GM19351 (cell line): ENCODE measurements around the gene RPUSD3.

Experiments used
- ATAC-seq: cut with Tn5 transposase; IDR thresholded peaks from one replicate; pipeline ENCODE4 v1.9.1; 2021; ENCODE audit warnings: mild to moderate bottlenecking, moderate library complexity; ENCODE audit not compliant: unreplicated experiment

The RPUSD3 gene

DNA sequence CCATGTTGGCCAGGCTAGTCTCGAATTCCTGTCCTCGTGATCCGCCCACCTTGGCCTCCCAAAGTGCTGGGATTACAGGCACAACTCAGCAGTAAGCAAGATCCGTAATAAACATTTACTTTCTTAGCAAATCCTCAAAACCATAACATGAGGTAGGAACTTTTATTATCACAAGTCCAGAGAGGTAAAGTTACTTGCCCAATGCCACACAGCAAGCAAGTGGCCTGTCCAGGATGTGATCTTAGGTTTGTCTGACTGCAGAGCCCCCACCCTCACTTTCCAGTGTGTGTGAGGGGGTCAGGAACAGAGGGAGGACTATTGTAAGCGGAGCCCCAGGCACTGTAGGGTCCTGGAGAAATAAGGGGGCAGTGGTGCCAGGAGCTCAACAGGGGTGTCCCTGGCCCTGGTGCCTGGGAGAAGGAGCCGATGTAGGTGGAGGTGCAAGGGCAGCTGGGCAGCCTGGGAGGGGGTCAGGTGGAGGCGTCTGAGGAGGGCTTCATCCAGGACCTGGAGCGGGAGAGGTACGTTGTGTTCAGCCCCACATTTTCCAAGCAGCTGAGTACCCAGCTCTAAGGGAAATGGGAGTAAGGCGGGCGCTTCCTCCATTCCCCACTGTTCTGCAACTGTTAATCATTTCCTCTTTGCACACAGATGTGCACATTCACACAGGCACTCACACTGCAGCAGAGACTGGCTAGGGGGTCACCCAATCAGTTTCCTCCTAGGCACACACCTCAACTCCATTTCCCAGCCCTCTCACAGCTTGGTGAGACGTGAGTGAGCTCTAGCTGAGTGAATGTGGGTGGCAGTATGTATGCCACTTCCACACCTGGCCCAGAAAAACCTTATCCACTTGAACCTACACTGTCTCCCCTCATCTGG, 5.9 kb downstream of the RPUSD3 start:
- ATAC-seq = no peak

DNA sequence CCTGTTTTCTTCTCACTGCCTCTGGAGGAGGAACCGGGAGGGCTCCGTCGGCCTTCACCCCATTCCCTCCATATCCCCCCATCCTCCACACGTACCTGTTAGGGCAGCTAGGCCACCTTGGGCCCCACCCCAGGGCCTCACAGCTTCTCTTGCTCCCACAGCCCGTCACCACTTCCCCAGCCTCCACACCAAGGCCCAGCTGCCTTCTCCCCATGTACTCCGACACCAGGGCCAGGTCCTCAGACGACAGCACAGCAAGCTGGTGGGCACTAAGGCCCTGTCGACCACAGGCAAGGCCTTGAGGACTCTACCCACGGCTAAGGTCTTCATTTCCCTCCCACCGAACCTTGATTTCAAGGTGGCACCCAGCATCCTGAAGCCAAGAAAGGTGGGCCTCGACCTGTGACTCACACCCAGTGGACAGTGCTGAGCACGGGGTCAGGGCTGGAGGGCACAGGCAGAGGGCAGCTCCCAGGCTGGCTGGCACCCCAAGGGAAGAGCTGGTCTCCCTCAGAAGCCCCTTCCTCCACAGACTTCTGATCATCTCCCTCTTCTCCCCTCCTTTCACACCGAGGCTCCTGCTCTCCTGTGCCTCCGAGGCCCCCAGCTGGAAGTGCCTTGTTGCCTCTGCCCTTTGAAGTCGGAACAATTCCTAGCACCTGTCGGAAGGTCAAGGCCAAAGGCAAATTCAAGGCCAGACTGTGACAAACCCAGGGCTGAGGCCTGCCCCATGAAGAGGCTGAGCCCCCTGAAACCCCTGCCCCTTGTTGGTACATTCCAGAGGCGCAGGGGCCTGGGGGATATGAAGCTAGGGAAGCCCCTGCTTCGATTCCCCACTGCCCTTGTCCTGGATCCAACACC, 9.1 kb downstream of the RPUSD3 start:
- no peak for ATAC-seq

DNA sequence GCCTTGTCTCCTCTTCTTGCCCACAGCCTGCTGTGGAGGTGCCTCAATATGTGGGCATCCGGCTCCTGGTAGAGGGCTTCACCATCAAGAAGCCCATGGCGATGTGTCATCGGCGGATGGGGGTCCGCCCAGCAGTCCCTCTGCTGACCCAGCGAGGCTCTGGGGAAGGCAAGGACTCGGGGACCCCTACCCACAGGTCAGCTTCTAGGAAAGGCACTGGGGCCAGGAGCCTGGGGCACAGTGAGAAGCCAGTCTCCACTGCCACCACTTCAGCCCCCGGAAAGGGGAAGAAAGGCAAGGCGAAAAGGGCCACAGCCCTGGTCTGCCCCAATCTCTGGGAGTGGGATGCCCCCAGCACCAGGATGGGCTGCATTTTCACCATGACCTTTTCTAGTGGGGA, 10.7 kb downstream of the RPUSD3 start:
- no peak for ATAC-seq

DNA sequence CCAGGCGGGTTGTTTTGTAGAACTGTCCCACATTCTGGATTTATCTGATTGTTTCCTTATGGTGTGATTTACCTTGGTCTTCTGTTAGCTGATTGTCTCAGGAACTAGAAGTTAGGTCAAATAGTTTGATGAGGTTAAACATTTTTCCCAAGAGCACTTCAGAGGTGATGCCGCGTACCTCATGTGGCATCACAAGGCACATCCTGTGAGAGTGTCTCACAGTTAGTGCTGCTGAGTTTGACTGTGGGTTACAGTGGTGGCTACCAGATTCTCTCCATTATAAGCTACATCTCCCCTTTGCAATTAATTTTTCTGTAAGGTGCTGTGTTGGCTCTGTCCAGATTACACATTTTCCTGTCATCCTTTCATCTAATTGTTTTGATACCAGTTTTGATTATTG, 12.6 kb downstream of the RPUSD3 start:
- no peak for ATAC-seq

DNA sequence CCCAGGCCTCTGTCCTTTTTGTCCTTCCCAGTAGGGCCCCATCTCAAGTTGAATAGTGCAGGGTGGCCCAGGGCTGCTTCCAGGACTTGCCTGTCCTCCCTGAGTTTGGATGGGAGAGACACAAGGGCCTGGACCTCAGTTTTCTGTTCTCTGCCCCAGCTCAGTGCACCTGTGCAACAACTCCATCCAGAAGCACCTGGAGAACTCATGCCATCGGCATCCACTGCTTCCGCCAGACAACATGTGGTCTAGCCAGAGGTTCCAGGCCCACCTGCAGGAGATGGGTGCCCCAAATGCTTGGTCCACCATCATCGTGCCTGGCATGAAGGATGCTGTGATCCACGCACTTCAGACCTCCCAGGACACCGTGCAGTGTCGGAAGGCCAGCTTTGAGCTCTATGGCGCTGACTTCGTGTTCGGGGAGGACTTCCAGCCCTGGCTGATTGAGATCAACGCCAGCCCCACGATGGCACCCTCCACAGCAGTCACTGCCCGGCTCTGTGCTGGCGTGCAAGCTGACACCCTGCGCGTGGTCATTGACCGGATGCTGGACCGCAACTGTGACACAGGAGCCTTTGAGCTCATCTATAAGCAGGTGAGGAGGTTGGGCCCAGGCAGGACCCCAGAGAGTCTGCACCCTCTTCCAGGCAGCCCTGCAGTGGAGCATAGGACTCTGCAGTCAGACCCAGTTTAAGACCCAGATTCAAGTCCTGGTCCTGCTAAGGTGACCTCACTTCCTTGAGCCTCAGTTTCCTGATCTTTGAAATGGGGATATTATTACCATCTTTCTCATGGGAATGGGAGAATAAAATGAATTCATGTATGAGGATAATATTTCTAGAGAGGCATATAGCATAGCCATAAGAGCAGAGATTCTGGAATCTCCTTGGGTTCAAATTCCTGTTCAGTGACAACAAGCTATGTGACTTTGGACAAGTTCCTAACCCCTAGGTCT, 14.7 kb downstream of the RPUSD3 start:
- no peak for ATAC-seq

DNA sequence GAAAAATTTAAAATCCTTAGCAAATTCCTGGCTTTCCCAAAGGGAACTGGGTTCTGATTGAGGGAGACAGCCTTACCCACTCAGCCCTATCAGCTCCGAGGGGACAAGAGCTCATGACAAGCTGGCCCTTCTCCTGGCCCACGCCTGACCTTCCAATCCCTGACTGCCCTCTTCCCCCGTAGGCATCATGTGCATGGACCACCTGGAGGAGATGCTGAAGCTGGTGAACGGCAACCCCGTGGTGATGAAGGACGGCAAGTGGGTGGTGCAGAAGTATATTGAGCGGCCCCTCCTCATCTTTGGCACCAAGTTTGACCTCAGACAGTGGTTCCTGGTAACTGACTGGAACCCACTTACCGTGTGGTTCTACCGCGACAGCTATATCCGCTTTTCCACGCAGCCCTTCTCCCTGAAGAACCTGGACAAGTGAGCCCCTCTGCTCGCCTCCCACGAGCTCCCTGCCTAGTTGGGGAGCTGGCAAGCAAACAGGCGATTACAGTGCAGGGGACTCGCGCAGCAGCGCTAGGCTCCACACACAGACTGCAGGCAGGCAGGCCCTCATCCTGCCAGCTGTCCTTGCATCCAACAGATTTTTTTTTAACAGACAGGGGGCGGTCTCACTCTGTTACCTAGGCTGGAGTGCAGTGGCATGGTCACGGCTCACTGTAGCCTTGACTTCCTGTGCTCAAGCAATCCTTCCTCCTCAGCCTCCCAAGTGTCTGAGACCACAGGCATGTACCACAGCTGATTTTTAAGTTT, 16.8 kb downstream of the RPUSD3 start:
- no peak for ATAC-seq

DNA sequence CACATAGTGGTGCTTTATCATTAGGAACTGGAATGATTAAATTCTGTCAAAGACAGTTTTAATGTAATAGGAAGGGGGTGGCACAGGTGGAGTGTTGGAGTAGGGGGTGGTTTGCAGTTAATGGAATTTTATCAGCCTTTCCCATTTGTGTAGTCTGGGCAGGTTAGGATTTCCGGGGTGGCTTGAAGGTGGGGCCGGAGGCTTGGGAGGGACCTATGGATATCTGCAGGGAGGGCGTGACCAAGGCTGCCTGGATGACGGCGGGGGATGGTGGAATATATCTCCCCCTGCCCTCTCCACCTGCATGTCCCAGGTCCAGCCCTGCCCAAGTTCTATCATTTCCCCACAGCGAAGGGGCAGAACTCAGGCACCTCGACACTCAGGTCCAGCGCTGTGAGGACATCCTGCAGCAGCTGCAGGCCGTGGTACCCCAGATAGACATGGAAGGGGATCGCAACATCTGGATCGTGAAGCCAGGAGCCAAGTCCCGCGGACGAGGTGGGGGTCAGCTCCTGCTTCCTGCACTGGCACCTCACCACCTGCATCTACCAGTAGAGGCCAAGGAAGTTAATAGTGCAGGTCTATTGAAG, 18.3 kb downstream of the RPUSD3 start:
- no peak for ATAC-seq

DNA sequence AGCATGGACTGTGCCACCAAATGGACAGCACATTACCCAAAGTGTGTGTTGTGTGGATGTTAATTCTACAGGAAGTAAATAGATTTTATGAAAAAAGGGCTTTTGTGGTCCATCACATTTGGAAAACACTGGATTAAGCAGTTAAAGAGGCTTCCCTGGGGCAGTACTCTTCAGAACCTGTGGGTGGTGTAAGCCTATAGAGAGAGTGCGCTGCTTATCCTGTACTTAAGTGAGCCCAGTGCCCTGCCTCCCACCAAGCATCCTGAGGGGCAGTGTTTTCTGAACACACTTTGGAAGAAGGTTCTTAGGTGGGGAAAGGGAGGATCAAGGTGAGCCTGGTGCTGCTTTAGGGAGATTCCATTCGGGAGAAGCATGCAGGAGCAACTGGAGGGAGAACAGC, 22.9 kb downstream of the RPUSD3 start:
- no peak for ATAC-seq

DNA sequence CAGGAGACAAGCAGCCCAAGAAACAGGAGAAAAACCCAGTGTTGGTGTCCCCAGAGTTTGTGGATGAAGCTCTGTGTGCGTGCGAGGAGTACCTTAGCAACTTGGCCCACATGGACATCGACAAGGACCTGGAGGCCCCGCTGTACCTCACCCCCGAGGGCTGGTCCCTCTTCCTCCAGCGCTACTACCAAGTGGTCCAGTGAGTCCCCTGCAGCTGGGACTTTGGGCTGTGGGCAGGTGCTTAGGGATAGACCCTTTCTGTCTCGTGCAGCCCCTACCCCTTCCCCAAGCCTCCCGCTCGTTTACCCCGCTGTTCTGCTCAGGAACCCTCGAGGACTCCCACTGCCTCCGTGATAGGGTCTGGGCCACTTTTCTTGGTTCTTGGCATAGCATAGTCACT, 23.3 kb downstream of the RPUSD3 start:
- no peak for ATAC-seq

DNA sequence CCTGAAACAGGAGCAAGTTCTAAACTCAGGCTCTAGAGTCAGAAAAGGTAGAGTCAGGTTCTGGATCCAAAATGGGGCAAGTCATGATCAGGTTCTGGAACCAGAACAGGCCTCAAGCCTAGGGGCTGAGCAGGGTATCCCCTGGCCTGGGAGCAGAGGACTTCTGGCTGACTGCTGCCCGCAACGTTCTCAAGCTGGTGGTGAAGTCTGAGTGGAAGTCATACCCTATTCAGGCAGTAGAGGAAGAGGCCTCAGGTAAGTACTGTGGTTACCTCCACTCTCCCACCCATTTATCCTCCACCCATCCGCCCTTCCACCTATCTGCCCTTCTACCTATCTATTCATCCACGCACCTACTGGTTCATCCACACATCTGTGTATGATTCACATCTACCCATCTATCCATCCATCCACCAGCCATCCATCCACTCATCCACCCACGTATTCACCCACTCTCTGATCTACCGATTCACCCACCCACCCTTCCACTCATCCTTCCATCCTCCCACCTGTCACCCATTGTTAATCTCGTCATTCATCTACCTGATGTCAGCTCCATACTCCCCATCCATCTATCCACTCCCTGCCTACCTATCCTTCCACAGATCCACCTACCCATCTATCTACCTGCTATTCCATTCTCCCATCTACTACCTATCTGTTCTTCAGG, 25.0 kb downstream of the RPUSD3 start:
- no peak for ATAC-seq

DNA sequence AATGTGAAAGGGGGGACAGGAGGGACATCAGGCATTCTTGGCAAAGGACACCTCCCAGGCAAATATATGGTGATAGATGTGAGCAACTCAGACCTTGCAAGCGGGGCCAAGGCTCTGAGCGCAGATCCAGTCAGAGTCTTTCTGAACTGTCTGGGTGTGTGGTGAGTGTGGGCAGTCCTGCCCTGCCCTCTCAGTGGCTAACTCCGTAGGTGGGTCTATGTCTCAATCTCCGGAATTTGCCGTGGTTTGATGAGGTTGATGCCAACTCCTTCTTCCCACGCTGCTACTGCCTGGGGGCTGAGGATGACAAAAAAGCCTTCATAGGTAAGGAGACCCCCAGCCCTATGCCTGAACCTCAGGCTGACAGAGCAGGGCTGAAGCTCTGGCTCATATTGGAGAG, 26.4 kb downstream of the RPUSD3 start:
- ATAC-seq = no peak

DNA sequence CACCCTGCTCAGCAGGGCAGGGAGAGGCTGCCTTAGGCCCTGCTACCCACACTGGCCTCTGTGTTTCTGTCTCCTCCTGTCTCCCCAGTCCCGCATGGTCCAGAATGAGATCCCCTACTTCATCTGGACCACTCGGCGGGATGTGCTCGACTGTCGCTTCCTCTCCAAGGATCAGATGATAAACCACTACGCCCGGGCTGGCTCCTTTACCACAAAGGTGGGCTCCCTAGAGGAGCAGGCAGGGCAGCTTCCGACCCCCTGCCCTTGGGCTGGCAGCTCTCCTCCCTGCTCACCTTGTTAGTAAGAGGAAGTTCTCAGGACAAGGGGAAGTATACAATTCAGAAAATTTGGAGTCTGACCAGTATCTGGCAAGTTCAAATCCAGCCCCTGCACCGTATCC, 27.8 kb downstream of the RPUSD3 start:
- no peak for ATAC-seq

DNA sequence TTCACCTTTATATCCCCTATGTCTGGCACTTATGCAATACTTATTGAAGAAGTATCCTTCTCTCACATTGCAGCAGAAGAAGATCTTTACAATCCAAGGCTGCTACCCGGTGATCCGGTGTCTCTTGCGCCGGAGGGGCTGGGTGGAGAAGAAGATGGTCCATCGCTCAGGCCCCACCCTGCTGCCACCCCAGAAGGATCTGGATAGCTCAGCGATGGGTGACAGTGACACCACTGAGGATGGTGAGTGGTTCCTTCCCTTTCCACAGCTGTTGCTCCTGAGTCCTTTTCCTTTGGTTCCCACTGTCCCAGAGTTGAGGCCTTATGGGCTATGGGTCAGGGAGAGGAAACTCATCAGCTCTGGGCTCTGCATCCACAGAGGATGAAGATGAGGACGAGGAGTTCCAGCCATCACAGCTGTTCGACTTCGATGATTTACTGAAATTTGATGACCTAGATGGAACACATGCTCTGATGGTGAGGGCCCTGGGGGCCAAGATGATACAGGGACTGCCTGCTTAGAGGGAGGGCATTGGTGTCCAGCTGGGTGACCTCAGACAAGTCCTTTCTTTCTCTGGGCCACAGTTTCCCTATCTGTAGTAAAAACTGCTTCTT, 30.8 kb downstream of the RPUSD3 start:
- ATAC-seq = no peak

DNA sequence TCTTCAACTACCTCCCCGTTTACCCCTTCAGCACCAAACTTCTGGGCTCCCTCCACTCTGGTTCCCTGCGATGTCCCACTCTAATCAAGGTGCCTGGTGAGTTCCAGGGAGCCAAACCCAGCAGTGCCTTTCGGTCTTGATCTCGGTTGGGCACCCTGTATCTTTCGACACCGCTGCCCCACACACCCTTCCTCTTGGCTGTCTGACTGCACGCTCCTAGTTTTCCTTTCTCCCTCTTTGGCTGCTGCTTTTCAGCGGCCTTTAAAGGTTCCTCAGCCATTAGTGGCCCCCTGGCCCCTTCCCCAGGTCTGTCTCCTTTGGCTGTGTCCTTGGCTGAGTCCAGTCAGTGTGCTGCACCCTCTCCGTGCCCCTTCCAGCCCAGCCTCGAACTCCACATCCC, 33.0 kb downstream of the RPUSD3 start:
- ATAC-seq = no peak

DNA sequence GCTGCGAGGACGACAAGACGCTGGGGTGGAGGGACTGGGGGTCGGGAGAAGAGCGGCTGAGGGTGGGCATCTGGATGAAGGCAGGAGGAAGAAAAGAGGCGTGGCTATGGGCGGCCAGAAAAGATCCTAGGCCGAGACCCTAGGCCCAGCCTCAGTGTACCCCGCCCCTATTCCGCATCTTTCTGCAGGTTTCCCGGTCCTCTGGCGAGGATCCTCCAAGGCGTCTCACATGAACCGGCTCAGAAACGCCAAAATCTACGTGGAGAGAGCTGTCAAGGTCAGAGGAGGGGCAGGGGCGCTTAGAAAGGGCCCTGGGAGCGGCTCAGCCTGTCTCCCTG, 33.4 kb downstream of the RPUSD3 start:
- ATAC-seq = no peak

DNA sequence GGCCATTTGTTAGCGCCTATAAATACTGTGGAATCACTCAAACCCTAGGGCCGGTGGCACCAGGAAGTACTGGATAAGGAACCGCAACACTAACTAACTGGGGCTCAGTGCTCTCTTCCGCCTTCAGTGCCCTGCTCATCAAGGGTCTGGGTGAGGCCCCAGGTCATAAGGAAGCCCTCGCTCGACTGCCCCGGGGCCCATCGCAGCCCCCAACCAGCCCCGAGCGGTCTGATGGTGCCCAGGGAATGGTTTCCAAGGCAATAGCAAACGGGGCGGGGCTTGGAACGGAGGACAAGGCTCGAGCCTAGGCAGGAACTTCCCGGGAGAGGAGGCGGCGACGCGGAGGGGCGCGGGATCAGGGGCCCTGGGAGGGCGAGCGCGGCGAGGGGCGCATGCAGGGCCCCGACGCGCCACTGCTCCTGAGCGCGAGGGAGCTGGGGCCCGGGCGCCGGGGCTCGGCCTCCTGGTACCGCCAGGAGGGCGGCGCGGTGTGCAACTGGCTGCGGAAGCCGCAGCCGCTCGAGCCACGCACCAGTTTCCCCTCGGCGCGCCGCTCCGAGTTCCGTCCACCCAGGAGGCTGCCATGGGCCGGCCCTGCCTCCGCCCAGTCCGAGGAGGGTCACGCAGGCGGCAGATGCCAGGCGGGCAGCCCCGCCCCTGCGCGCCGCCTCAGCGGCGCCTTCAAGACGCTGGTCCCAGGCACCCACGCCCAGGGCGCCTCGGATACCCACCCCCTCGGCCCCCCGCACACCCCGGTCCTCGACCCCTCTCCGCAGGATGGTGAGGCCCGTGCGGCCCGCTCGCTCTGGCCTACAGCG, 34.0 kb downstream of the RPUSD3 start, which contains the start of gene TTLL3:
TTLL3 (plus strand) TSS at position 648 of the 818 bp plus-strand sequence. CDS start 400 bp downstream, outside the sequence.
- ATAC-seq = peak; percentile 51

DNA sequence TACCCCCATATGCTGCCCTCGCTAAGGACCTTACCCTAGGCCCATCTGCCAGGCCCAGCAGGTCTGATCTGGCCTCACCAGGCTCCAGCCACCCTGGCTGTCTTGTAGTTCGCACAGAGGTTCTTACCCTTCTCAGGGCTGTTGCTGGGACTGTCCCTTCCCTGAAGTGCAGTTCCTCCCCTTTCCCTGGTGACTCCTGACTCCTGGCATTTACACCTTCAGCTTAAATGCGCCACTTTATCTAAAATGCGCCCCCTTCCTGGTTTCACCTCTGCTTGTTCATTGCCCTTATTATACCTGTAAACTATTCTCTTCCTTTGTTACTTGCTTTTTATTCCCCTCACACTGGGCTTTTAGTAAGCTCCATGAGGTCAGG, 34.6 kb downstream of the RPUSD3 start:
- ATAC-seq = peak; percentile 12
